Neuronal stem cell (in vitro differentiated cells): ENCODE measurements around the gene INTS1.

ENCODE experiments used
- DNase-seq: peaks from one replicate; pipeline ENCODE4 v3.0.0-alpha.2; 2013; ENCODE audit warnings: low spot score
- H2AFZ ChIP-seq: one replicate; pipeline ENCODE4 v1.6.1; 2013; ENCODE audit warnings: mild to moderate bottlenecking, low read length, inconsistent platforms
- H2AK5ac ChIP-seq: 2 replicates; pipeline ENCODE4 v1.6.1; 2013; ENCODE audit warnings: low read depth, mild to moderate bottlenecking, inconsistent platforms, low read length, moderate library complexity, mixed read lengths
- H2BK120ac ChIP-seq: 2 replicates; pipeline ENCODE4 v1.6.1; 2013; ENCODE audit warnings: low read depth, mild to moderate bottlenecking, inconsistent platforms, low read length, moderate library complexity, mixed read lengths
- H2BK12ac ChIP-seq: one replicate; pipeline ENCODE4 v1.6.1; 2013; ENCODE audit warnings: low read length, inconsistent platforms
- H2BK15ac ChIP-seq: 2 replicates; pipeline ENCODE4 v1.6.1; 2013; ENCODE audit warnings: mild to moderate bottlenecking, low read length, inconsistent platforms, mixed read lengths
- H2BK5ac ChIP-seq: one replicate; pipeline ENCODE4 v1.6.1; 2013; ENCODE audit warnings: inconsistent platforms, mild to moderate bottlenecking, low read length, moderate library complexity
- H3K14ac ChIP-seq: one replicate; pipeline ENCODE4 v1.6.1; 2013; ENCODE audit warnings: low read length, inconsistent platforms
- H3K18ac ChIP-seq: 2 replicates; pipeline ENCODE4 v1.6.1; 2013; ENCODE audit warnings: low read length, inconsistent platforms
- H3K23ac ChIP-seq: 2 replicates; pipeline ENCODE4 v1.6.1; 2013; ENCODE audit warnings: low read depth, mild to moderate bottlenecking, mixed read lengths, low read length, inconsistent platforms; ENCODE audit not compliant: poor library complexity
- H3K27ac ChIP-seq: replicated peaks from 3 replicates; pipeline ENCODE4 v1.5.1; 2013; ENCODE audit warnings: low read length, inconsistent platforms
- H3K27me3 ChIP-seq, 3 experiments: 2 replicates each; pipeline ENCODE4 v1.6.1; 2013; ENCODE audit warnings: low read length in 3 of 3, mild to moderate bottlenecking in 2 of 3, inconsistent platforms in 1 of 3, low read depth in 1 of 3, mixed read lengths in 1 of 3, moderate library complexity in 1 of 3; ENCODE audit not compliant: control insufficient read depth in 3 of 3, insufficient read depth in 3 of 3
- H3K36me3 ChIP-seq, 2 donors: replicated peaks in 1 of 2; 2 replicates each; pipeline ENCODE4 v1.6.1; 2013; ENCODE audit warnings: low read length in 2 of 2; ENCODE audit not compliant: control insufficient read depth in 2 of 2, insufficient read depth in 2 of 2
- H3K4ac ChIP-seq: 2 replicates; pipeline ENCODE4 v1.6.1; 2013; ENCODE audit warnings: inconsistent platforms, mild to moderate bottlenecking, low read length, moderate library complexity
- H3K4me1 ChIP-seq, 2 donors: 1 replicate in 1 of 2; 2 replicates in 1 of 2; pipeline ENCODE4 v1.6.1; 2013; ENCODE audit warnings: low read length in 2 of 2, low read depth in 1 of 2; ENCODE audit not compliant: control insufficient read depth in 2 of 2, insufficient read depth in 1 of 2
- H3K4me2 ChIP-seq: one replicate; pipeline ENCODE4 v1.6.1; 2013; ENCODE audit warnings: mild to moderate bottlenecking, low read length, inconsistent platforms; ENCODE audit not compliant: insufficient read depth, poor library complexity, severe bottlenecking
- H3K4me3 ChIP-seq, 2 donors: 2 replicates each; pipeline ENCODE4 v1.5.1; 2013; ENCODE audit warnings: low read length in 2 of 2, mild to moderate bottlenecking in 2 of 2, inconsistent platforms in 1 of 2, moderate library complexity in 1 of 2
- H3K79me1 ChIP-seq: one replicate; pipeline ENCODE4 v1.6.1; 2013; ENCODE audit warnings: low read depth, mild to moderate bottlenecking, inconsistent platforms, low read length, moderate library complexity
- H3K9ac ChIP-seq: one replicate; pipeline ENCODE4 v1.6.1; 2013; ENCODE audit warnings: mild to moderate bottlenecking, low read depth, low read length, inconsistent platforms; ENCODE audit not compliant: poor library complexity
- H3K9me3 ChIP-seq, 2 donors: replicated peaks in 1 of 2; 2 replicates each; pipeline versions ENCODE3 to v1.6.1; 2013; ENCODE audit warnings: low read length in 2 of 2, mild to moderate bottlenecking in 2 of 2, inconsistent platforms in 1 of 2, low read depth in 1 of 2, mixed read lengths in 1 of 2, moderate library complexity in 1 of 2; ENCODE audit not compliant: control insufficient read depth in 2 of 2, insufficient read depth in 1 of 2
- H4K8ac ChIP-seq: one replicate; pipeline ENCODE4 v1.6.1; 2013; ENCODE audit warnings: low read depth, mild to moderate bottlenecking, inconsistent platforms, low read length, moderate library complexity
- H4K91ac ChIP-seq: one replicate; pipeline ENCODE4 v1.6.1; 2013; ENCODE audit warnings: low read length, low read depth, mild to moderate bottlenecking, inconsistent platforms; ENCODE audit not compliant: poor library complexity
- WGBS, 2 donors: extraction: QIAGEN DNeasy Blood & Tissue Kit; methylation state at CpG; one replicate each; pipeline ENCODE4 v1.1.7; 2013; ENCODE audit warnings: missing lambda C conversion rate in 2 of 2, mixed read lengths in 1 of 2; ENCODE audit not compliant: insufficient read length in 2 of 2, insufficient replicate concordance in 1 of 2; ENCODE audit errors: extremely low coverage in 2 of 2; 5-methylcytosine and 5-hydroxymethylcytosine counted together

INTS1 gene

GRCh38 chr7:1438208-1438607 is 66.0 kb downstream of the INTS1 start:
- no peak overlapping the region for H3K4me2 ChIP-seq
- H3K9ac ChIP-seq, result no peak overlapping the region
- H4K91ac ChIP-seq, result no peak overlapping the region
- H4K8ac ChIP-seq, result peak overlapping the region; percentile 3
- H3K79me1 ChIP-seq, result peaks cover 2% of the 10 kb centered on the region
- no peak overlapping the region for H2BK12ac ChIP-seq
- peak overlapping the region; percentile 24 for H2BK5ac ChIP-seq
- peaks cover 0 to 3% of the 10 kb centered on the region in 2 donors for H3K4me1 ChIP-seq
- no peak for DNase-seq
- no peak overlapping the region for H2AFZ ChIP-seq
- H2AK5ac ChIP-seq, result peak overlapping the region; percentile 63
- peaks cover 0 to 5% of the 10 kb centered on the region in 2 donors for H3K9me3 ChIP-seq
- H3K4ac ChIP-seq, result no peak overlapping the region
- H3K4me3 ChIP-seq, result no peak overlapping the region
- H3K14ac ChIP-seq, result no peak overlapping the region
- H3K27ac ChIP-seq, result no peak overlapping the region
- H3K36me3 ChIP-seq, result peaks cover 0 to 5% of the 10 kb centered on the region in 2 donors
- H2BK120ac ChIP-seq, result no peak overlapping the region
- no peak overlapping the region for H3K18ac ChIP-seq
- H2BK15ac ChIP-seq, result no peak overlapping the region
- WGBS, 2 donors, result no CpG with 5 or more reads among the region's 10 CpGs
- no peaks in the 10 kb centered on the region for H3K27me3 ChIP-seq
- no peak overlapping the region for H3K23ac ChIP-seq

- Histone ChIP-seq H3K23ac (no peak overlapping the region), H2BK5ac (peak overlapping the region; percentile 24), H3K14ac (peak overlapping the region; percentile 94), H2AFZ (no peak overlapping the region), H4K8ac (peak overlapping the region; percentile 17), H3K79me1 (peaks cover 2% of the 10 kb centered on the region), H3K9me3 (peaks cover 0 to 5% of the 10 kb centered on the region in 2 donors), H3K4me2 (no peak overlapping the region), H2AK5ac (no peak overlapping the region), H2BK15ac (no peak overlapping the region), H3K4ac (no peak overlapping the region), H2BK12ac (no peak overlapping the region), H3K27me3 (peaks cover 0 to under 1% (median 0%) of the 10 kb centered on the region in 3 experiments), H3K4me3 (no peak overlapping the region), H3K18ac (peak overlapping the region; percentile 71), H2BK120ac (no peak overlapping the region), H3K27ac (no peak overlapping the region), H3K36me3 (peaks cover 0 to 5% of the 10 kb centered on the region in 2 donors), H3K4me1 (peaks cover 0 to 3% of the 10 kb centered on the region in 2 donors), H3K9ac (no peak overlapping the region), H4K91ac (no peak overlapping the region)
- DNase-seq, result no peak
- no CpG with 5 or more reads among the region's 43 CpGs for WGBS, 2 donors
Measured at GRCh38 chr7:1437155-1437880, 66.9 kb downstream of the INTS1 start.

- no peak overlapping the region for H3K4me3 ChIP-seq
- H3K4me1 ChIP-seq, result peaks cover 0 to 3% of the 10 kb centered on the region in 2 donors
- H3K36me3 ChIP-seq, result peaks cover 0 to 5% of the 10 kb centered on the region in 2 donors
- peak overlapping the region; percentile 6 for H4K8ac ChIP-seq
- H2BK120ac ChIP-seq, result no peak overlapping the region
- H3K27ac ChIP-seq, result no peak overlapping the region
- no peak overlapping the region for H2AK5ac ChIP-seq
- no peak overlapping the region for H2AFZ ChIP-seq
- H4K91ac ChIP-seq, result no peak overlapping the region
- peak overlapping the region; percentile 28 for H3K18ac ChIP-seq
- peak overlapping the region; percentile 56 for H3K14ac ChIP-seq
- H2BK15ac ChIP-seq, result no peak overlapping the region
- peaks cover 2% of the 10 kb centered on the region for H3K79me1 ChIP-seq
- DNase-seq, result no peak
- no peak overlapping the region for H3K9ac ChIP-seq
- H3K9me3 ChIP-seq, result peaks cover 0 to 5% of the 10 kb centered on the region in 2 donors
- peaks cover 0 to 6% (median 4%) of the 10 kb centered on the region in 3 experiments for H3K27me3 ChIP-seq
- no peak overlapping the region for H3K4me2 ChIP-seq
- H3K4ac ChIP-seq, result no peak overlapping the region
- H3K23ac ChIP-seq, result no peak overlapping the region
- H2BK12ac ChIP-seq, result no peak overlapping the region
- H2BK5ac ChIP-seq, result no peak overlapping the region
- no CpG with 5 or more reads among the region's 20 CpGs for WGBS, 2 donors
Measured at GRCh38 chr7:1436608-1437007, 67.6 kb downstream of the INTS1 start.

GRCh38 chr7:1434891-1435670 is 69.1 kb downstream of the INTS1 start:
- H4K8ac ChIP-seq, result no peak overlapping the region
- H3K4me2 ChIP-seq, result no peak overlapping the region
- peak overlapping the region; percentile 71 for H3K14ac ChIP-seq

More at GRCh38 chr7:1434891-1435670, 69.1 kb downstream of the INTS1 start:
- WGBS, 2 donors, result no CpG with 5 or more reads among the region's 22 CpGs
- Histone ChIP-seq H3K27me3 (peaks cover 0 to 21% (median 4%) of the 10 kb centered on the region in 3 experiments), H2BK5ac (no peak overlapping the region), H3K4me1 (peaks cover 0 to 3% of the 10 kb centered on the region in 2 donors), H3K9me3 (peaks cover 0 to 5% of the 10 kb centered on the region in 2 donors), H2AFZ (no peak overlapping the region), H3K18ac (no peak overlapping the region), H2BK120ac (no peak overlapping the region), H2BK15ac (no peak overlapping the region), H3K27ac (no peak overlapping the region), H3K4ac (no peak overlapping the region), H4K91ac (no peak overlapping the region), H3K36me3 (peaks cover 0 to 5% of the 10 kb centered on the region in 2 donors), H3K4me3 (no peak overlapping the region), H3K79me1 (peaks cover 2% of the 10 kb centered on the region), H3K23ac (peak overlapping the region; percentile 73), H3K9ac (no peak overlapping the region), H2BK12ac (peak overlapping the region; percentile 6), H2AK5ac (peak overlapping the region; percentile 95)
- DNase-seq, result no peak
